Prostate gland (tissue), 2 donors: ENCODE results near the gene KRT72.

Source experiments
- POLR2A ChIP-seq: fragments of 450-650 bp; IDR thresholded peaks from one replicate; pipeline ENCODE4 v1.6.1; 2016; ENCODE audit warnings: antibody characterized with exemption, mild to moderate bottlenecking
- TF ChIP-seq, protein P1 (sequence below), 4 experiments: fragments of 200-600 bp in 2 of 4; fragments of 450-650 bp in 2 of 4; sonication (generic) in 2 of 4; IDR thresholded peaks; 1 replicate in 3 of 4; 2 replicates in 1 of 4; pipeline ENCODE4 v1.5.1; 2016 to 2019; ENCODE audit warnings: antibody characterized with exemption in 4 of 4, mild to moderate bottlenecking in 2 of 4, moderate library complexity in 2 of 4

GRCh38 chr12:52585066-52585465 lies 16.2 kb downstream of the KRT72 start:
- TF ChIP-seq, protein P1, sequence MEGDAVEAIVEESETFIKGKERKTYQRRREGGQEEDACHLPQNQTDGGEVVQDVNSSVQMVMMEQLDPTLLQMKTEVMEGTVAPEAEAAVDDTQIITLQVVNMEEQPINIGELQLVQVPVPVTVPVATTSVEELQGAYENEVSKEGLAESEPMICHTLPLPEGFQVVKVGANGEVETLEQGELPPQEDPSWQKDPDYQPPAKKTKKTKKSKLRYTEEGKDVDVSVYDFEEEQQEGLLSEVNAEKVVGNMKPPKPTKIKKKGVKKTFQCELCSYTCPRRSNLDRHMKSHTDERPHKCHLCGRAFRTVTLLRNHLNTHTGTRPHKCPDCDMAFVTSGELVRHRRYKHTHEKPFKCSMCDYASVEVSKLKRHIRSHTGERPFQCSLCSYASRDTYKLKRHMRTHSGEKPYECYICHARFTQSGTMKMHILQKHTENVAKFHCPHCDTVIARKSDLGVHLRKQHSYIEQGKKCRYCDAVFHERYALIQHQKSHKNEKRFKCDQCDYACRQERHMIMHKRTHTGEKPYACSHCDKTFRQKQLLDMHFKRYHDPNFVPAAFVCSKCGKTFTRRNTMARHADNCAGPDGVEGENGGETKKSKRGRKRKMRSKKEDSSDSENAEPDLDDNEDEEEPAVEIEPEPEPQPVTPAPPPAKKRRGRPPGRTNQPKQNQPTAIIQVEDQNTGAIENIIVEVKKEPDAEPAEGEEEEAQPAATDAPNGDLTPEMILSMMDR (IDR thresholded peaks at IDR 0.05), result no peak
- TF ChIP-seq POLR2A, result no peak
